HG03045 (cell line): ENCODE results near the gene NLRC4.
"Not testable (repeated sequence)": the region's sequence is repeated elsewhere in the genome, so short reads cannot be mapped to it uniquely, and the experiment has no call there.

Source experiments
- ATAC-seq: cut with Tn5 transposase; IDR thresholded peaks from one replicate; pipeline ENCODE4 v1.9.1; 2021; ENCODE audit warnings: mild to moderate bottlenecking, moderate library complexity; ENCODE audit not compliant: unreplicated experiment

The NLRC4 gene, protein sequence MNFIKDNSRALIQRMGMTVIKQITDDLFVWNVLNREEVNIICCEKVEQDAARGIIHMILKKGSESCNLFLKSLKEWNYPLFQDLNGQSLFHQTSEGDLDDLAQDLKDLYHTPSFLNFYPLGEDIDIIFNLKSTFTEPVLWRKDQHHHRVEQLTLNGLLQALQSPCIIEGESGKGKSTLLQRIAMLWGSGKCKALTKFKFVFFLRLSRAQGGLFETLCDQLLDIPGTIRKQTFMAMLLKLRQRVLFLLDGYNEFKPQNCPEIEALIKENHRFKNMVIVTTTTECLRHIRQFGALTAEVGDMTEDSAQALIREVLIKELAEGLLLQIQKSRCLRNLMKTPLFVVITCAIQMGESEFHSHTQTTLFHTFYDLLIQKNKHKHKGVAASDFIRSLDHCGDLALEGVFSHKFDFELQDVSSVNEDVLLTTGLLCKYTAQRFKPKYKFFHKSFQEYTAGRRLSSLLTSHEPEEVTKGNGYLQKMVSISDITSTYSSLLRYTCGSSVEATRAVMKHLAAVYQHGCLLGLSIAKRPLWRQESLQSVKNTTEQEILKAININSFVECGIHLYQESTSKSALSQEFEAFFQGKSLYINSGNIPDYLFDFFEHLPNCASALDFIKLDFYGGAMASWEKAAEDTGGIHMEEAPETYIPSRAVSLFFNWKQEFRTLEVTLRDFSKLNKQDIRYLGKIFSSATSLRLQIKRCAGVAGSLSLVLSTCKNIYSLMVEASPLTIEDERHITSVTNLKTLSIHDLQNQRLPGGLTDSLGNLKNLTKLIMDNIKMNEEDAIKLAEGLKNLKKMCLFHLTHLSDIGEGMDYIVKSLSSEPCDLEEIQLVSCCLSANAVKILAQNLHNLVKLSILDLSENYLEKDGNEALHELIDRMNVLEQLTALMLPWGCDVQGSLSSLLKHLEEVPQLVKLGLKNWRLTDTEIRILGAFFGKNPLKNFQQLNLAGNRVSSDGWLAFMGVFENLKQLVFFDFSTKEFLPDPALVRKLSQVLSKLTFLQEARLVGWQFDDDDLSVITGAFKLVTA

DNA sequence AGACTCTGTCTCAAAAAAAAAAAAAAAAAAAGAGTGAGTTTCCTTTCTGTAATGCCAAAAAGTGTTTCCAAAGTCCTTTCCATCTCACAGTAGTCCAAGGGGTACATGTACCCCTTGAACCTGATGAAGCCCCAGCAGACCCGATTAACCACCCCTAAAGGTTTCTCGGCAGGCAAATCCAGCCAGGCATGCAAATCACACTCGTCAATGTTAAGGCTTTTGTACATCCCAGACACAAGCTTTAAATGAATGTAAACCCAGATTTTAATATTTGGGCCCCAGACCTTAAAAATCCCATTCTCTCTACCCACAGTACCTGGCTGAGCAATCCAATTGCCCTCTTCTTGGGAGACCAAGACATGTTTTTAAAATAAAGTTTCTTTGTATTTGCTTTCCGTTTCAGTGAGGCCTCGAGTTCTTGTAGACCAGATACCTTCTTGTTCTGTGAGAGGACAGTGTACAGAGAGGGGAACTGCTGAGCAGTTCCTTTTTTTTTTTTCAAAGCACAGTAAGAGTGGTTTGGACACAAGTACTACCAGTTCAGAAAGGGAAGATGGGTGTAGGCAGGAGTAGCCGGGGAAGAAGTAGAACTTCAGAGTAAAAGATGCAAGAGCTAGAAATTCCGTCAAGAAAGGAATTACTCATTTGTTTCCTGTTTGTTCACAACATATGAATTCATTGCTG, at the start of gene NLRC4:
TSS of gene NLRC4 (minus strand) at position 465 of the 684 bp plus-strand sequence. CDS start 8,111 bp downstream, outside the sequence.
- peak; percentile 84 for ATAC-seq

DNA sequence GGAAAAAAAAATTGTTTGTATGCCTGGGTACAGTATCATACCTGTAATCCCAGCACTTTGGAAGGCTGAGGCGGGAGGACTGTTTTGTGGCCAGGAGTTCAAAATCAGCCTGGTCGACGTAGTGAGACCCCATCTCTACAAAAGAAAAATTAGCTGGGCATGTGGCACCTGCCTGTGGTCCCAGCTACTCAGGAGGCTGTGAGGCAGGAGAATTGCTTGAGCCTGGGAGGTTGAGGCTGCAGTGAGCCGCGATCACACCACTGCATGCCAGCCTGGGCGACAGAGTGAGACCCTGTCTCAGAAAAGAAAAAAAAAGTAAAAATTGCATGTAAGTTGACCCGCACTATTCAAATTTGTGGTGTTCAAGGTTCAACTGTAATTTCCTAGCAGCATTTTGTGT, 45.9 kb upstream of the NLRC4 start:
- no peak for ATAC-seq

DNA sequence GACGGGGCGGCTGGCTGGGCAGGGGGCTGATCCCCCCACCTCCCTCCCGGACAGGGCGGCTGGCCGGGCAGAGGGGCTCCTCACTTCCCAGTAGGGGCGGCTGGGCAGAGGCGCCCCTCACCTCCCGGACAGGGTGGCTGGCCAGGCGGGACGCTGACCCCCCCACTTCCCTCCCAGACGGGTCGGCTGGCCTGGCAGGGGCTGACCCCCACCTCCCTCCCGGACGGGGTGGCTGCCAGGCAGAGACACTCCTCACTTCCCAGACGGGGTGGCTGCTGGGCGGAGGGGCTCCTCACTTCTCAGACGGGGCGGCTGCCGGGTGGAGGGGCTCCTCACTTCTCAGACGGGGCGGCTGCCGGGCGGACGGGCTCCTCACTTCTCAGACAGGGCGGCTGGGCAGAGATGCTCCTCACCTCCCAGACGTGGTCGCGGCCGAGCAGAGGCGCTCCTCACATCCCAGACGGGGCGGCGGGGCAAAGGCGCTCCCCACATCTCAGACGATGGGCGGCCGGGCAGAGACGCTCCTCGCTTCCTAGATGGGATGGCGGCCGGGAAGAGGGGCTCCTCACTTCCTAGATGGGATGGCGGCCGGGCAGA, 29.4 kb upstream of the NLRC4 start:
- ATAC-seq, result not testable (repeated sequence)

DNA sequence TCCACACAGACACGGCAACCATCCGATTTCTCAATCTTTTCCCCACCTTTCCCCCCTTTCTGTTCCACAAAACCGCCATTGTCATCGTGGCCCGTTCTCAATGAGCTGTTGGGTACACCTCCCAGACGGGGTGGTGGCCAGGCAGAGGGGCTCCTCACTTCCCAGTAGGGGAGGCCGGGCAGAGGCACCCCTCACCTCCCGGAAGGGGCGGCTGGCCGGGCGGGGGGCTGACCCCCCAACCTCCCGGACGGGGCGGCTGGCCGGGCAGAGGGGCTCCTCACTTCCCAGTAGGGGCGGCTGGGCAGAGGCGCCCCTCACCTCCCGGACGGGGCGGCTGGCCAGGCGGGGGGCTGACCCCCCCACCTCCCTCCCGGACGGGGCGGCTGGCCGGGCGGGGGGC, 28.8 kb upstream of the NLRC4 start:
- not testable (repeated sequence) for ATAC-seq

DNA sequence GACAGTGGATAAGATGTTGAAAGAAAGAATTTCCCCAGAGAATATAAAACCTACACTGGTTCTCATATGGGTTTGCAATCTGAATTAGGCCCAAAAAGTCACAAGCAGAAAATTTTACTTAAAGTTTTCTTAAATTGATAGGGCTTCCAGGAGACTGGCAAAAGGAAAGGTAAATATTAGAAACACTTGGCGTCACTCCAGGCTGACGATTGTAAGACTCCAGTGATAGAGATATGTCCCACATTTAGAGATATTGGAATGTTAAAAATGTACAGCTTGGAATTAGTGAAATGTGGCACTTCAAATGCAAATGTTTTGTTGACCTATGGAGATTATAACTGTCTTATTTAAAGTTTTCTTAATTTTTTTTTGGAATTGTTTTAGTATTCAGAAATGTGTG, 27.1 kb upstream of the NLRC4 start:
- no peak for ATAC-seq

DNA sequence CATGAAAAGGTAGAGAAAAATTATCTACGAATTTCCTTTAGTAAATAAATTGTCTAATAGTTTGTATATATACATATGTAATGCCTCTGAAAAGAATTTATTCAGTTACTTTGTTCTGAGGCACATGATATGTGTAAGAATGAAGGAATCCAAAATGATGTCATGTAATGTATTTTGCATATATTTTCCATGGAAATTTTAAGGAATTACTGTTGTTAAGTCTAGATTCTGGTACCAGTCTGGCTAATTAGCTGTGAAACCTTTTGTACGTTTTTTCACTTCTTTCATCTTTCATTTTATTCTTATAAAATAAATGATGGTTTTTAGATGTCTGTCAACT, 25.3 kb upstream of the NLRC4 start:
- no peak for ATAC-seq

DNA sequence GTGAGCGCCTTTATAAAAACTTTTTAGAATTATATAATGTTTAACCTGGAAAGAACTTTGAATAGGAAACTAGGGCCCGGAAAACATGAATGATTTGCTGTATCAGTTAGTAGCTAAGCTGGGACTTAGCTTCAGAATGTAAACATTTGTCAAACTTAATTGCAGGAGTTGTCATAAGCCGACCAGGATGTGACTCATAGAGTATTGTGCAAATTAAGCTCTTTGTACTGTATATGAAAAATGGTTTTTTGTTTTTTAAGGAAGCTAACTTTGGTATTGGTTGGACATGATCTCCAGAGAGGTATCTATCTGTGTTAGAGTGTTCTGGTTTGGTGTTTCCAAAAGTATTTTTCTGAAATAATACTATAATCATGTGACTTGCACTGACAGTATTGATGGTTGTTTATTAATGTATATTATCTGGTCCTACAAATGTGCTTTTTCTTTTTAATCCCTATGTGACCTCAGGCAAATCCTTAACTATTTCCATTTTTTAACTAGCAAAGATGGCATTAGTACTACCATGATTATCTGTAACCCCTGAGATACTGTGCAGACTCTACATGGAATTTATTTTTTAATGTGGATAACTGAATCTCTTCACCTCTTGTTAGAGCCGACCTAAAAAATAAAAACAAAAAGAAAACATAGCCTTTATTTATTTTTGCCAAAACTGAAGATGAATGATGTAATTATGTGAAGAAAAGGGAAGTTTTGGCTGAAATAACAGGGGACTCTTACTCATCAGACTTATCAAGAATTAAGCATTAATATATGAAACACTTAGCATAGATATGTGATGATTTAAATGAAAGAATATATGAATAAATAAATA, 24.7 kb upstream of the NLRC4 start:
- ATAC-seq, result no peak

DNA sequence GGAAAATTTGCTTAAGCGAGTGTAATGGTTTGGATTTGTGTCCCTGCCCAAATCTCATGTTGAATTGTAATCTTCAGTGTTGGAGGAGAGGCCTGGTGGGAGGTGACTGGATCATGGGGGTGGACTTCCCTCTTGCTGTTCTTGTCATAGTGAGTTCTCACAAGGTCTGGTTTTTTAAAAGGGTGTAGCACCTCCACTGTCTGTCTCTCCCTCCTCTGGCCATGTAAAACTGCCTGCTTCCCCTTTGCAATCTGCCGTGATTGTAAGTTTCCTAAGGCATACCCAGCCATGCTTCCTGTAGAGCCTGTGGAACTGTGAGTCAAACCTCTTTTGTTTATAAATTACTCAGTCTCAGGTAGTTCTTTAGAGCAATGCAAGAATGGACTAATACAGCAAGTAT, 19.6 kb upstream of the NLRC4 start:
- ATAC-seq, result no peak

DNA sequence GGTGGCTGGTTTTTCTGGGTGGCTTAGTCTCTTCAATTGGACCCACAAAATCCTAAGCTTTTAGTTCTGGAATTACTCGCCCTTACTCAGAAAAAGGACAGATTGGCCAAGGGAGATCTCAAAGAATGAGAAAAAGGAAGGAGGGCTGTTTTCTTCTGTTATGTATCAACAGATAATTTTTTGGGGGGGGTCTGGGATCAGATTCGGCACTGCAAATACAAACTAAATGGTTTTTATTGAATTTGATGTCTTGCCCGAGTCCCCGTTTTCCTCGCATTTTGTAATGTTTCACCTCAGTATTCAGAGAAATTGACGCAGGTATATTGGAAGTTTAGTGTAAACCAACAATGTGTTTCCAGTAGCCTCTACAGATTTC, 13.8 kb upstream of the NLRC4 start:
- no peak for ATAC-seq

DNA sequence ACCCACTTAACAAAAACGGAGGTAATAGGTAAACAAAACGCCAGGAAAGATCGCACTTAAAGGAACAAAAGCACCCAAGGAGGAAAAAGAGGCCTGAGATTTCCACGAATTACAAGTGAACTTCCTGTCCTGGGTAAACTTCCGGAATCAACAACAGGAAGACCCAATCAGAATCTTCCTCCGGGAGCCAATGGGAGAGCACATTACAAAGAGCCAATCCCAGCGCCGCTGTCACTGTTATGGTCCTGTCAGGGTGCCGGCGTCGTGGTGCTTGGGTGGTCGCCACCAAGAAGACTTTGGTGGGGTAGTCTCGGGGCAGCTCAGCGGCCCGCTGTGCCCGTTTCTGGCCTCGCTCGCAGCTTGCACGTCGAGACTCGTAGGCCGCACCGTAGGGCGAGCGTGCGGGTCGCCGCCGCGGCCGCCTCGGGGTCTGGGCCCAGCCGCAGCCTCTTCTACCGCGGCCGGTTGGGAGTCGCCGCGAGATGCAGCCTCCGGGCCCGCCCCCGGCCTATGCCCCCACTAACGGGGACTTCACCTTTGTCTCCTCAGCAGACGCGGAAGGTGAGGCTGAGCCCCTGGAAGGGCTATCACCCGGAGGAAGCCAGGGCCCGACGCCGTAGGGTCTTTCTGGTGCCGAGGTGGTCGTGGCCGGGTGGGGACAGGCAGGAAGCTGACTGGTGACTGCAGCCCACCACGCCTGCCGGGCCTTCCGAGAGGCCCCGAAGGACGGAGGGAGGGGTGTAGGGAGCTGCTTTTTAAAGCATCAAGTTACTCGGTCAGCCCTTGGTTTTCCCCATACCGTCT, 13.2 kb upstream of the NLRC4 start, which contains the start of gene YIPF4:
TSS of gene YIPF4 (plus strand) at position 231 of the 804 bp plus-strand sequence. CDS start at position 483, 252 bp downstream.
- peak; percentile 98 for ATAC-seq

DNA sequence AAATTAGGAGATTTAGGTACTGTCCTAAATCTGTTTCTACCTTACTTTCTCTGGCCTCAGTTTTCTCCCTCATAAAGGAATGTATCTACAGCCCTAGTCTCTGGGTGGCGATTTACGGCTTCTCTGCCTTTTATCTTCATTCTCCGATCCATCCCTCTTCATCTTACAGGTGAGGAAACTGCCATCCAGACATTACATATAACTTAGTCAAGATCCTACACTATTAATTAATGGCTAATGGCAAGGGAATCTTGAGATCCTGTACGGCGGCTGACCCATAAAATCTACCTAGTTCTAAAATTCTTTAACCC, 12.6 kb upstream of the NLRC4 start:
- ATAC-seq, result no peak

DNA sequence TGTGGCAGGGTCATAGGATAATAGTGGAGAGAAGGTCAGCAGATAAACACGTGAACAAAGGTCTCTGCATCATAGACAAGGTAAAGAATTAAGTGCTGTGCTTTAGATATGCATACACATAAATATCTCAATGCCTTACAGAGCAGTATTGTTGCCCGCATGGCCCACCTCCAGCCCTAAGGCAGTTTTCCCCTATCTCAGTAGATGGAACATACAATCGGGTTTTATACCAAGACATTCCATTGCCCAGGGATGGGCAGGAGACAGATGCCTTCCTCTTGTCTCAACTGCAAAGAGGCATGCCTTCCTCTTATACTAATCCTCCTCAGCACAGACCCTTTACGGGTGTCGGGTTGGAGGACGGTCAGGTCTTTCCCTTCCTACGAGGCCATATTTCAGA, 11.1 kb upstream of the NLRC4 start:
- not testable (repeated sequence) for ATAC-seq

DNA sequence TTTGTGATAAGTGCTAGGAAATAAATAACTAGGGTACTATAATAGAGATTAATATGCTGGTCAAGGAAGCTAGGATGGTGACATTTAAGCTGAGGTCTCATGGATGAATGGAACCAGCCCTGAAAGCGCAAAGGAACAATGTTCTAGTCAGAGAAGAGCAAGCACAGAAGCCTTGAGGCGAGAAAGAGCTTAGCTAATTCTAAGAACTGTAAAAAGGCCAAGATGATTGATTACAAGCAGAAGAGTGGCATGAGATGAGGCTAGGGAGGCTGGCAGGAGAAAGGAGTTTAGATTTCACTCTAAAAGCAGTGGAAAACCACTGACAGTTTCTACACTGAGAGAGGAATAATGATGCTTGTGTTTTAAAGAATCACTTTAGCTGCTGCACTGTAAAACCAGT, 9.6 kb upstream of the NLRC4 start:
- no peak for ATAC-seq

DNA sequence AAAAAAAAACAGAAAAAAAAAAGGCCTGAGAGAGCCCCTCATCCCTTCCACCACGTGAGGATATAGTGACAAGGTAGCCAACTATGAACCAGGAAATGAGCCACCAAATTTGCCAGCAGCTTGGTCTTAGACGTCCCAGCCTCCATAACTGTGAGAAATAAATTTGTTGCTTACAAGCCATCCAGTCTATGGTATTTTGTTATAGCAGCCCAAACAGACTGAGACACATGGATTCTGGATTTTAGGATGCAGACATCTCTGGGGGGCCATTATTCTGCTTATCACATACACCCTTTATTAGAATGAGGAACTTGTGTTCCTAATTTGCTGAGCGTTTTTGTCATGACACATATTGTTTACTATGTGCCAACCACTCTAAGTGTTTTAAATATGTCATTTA, 7.6 kb upstream of the NLRC4 start:
- no peak for ATAC-seq

DNA sequence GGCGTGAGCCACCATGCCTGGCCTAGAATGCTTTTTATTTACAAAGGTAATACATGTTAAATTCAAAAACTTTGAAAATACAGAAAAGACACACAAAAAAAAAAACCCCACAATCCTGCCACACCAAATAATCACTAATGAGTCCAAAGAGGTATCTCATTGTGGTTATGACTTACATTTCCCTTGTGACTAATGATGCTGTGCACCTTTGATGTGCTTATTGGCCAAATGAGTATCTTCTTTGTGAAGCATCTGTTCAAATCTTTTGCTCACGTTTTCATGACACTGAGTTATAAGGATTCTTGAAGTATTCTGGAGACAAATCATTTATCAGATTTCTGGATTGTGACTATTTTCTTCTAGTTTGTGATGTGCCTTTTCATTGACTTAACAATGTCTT, 6.4 kb upstream of the NLRC4 start:
- ATAC-seq, result no peak

DNA sequence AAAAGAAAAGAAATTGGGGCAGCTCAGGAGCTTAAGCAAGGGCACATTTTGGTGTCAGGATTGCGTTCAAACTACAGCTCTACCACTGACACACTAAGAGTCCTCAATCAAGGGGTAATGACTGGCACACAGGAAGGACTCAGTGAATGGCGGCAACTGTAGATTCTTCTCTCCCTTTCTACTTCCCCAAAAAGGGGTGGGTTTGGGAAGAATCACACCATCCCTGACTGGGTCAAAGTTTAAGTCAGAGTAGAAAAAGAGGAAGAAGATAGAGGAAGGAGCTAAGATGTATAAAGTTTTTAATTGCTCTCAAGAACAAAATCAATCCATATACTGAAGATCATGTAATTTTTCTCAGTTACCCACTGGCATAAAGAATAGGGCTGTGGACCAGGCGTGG, 2.6 kb downstream of the NLRC4 start:
- no peak for ATAC-seq

DNA sequence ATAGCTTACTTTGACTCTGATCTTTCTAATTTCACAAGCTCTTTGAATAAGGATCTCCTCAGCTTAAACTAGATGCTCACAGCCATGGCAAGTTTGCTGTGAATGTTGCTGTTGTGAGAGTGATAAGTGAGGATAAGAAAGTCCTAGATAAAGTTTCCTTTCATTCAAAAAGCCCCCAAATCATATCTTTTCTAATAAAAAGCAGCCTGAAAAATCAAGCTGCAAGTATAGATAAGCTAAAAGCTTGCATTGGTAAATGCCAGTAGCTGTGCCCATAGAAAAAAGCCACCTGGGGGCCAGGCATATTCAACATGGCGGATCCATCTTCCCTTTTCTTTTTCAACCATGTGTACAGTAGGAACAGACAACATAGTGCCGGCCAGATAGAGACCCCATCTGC, 4.3 kb downstream of the NLRC4 start:
- no peak for ATAC-seq

DNA sequence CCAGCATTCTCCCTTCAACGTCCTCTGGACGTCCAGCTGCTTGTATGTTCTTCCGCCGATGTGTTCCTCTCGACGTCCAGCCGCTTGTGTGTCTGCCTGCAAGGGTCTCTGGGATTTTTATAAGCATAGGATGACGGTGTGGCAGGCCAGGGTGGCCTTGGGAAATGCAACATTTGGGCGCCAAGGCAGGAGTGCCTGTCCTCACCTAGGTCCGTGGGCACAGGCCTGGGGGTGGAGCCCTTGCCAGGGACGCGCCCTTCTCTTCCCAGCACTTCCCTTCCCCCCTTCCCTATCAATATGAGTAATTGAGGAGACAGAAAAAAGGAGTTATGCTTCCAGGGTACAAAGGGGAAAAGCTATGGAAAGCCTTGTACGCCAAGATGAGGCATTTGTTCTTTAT, 6.4 kb downstream of the NLRC4 start:
- ATAC-seq, result no peak

DNA sequence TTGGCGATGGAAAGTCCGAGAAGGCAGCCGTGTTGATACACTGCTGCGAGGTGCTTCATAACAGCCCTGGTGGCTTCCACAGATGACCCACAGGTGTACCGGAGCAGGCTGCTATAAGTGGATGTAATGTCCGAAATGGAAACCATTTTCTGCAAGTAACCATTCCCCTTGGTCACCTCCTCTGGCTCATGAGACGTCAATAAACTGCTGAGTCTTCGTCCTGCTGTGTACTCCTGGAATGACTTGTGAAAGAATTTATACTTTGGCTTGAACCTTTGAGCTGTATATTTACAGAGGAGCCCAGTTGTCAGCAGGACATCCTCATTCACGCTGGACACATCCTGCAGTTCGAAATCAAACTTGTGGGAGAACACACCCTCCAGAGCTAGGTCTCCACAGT, 14.4 kb downstream of the NLRC4 start:
- ATAC-seq, result no peak
